GM18508 (cell line): ENCODE data around the gene NKAPL.
A peak's percentile ranks its signal among the peaks of the same experiment; 100 is the strongest.

Experiments used
- ATAC-seq: cut with Tn5 transposase; IDR thresholded peaks from one replicate; pipeline ENCODE4 v1.9.1; 2021; ENCODE audit warnings: moderate number of reproducible peaks; ENCODE audit not compliant: insufficient read depth, unreplicated experiment

NKAPL gene

DNA sequence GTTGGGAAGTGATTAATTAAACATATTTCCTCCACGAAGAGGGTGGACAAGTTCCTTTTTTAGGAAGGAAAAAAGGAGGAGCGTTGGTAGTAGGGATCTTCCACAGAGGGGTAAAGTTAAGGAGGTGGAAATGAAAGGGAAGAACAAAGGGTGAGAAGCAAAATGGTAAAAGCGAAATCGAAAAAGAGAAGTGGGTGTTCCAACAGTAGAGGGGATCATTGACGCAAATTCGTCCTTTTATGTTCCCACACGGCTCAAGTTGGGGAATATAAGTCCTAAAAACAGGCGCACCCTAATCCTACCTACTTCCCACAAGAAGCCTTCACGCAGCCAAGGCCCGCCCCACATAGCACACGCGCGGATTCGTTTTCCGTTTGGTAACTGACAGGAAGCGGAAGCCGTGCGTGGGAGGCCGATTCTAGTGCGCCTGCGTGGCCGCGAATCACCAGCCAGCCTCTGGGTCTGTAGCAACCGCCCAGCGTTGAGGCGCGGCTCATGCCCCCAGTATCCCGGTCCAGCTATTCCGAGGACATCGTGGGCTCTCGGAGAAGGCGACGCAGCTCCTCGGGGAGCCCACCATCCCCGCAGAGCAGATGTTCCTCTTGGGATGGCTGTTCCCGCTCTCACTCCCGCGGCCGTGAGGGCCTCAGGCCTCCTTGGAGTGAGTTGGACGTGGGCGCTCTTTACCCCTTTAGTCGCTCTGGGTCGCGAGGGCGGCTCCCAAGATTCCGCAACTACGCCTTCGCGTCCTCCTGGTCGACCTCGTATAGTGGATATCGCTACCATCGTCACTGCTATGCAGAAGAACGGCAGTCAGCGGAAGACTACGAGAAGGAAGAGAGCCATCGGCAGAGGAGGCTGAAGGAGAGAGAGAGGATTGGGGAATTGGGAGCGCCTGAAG, at the start of gene NKAPL:
Gene NKAPL, plus strand, starts transcription at position 421 of the 901 bp plus-strand sequence. Its CDS starts 75 bp downstream, at position 496.
- ATAC-seq, result no peak

DNA sequence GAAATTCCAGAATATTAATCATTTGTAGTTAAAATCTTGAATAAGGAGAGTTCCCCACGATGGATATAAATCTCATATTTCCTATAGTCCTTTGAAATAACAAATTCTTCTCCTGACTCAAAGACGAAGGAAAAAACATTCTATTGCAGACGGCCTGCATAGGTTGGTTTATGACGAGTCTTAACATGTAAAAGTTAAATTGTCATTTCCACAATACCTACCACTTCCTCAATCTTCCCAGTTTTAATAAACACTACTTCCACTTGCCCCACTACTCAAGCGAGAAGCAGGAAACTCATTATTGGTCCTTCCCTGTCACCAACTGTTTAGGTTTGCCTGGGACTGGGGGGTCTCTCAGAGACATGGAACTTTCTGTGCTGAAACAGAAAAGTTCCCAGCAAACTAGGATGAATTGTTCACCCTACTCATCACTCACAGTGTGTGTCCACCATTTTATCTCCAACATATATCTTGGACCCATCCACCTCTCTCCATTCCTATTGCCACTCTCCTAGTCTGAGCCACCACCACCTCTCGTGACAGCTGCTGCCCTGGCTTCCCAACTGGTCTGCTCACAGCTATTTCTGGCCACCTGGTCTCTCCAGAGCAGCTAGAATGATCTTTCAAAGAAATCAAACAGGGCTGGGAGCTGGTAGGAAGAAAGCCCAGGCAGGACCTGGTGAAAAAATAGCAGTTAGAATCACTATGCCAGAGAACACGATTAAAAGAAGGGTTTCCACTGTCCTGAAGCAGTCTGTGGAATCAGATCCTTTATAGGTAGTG, 49.2 kb upstream of the NKAPL start:
- no peak for ATAC-seq

- no peak for ATAC-seq
Observed at GRCh38 chr6:28211840-28212509, 47.1 kb upstream of the NKAPL start.

DNA sequence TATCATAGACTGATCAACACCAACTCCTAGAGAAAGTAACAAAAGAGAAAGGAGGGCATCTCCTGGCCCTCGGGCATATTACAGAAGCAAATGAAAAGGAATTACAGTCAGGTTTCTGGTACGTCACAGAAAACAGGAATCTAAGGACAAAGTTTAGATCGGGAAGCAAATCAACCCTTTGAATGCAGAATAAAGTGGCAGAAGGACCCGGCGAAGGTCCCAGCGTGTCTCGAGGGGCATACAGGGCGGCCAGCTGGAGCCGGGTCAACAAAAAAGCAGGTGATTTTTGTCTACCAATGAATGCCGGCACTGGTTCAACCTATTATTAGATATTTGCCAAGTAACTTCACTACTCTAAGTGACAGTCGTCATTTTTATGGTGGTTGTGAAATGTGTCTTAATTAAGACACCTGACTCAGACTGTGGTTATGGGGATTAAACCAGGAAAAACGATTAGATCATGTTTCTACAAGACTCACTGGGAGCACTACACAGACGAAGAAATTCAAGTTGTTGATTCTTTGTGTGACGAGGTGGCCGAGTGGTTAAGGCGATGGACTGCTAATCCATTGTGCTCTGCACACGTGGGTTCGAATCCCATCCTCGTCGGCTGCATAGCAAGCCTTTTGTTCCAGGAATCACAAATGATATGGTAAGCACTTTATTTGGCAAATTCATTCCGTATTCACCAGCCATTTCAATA, 46.4 kb upstream of the NKAPL start:
- no peak for ATAC-seq

DNA sequence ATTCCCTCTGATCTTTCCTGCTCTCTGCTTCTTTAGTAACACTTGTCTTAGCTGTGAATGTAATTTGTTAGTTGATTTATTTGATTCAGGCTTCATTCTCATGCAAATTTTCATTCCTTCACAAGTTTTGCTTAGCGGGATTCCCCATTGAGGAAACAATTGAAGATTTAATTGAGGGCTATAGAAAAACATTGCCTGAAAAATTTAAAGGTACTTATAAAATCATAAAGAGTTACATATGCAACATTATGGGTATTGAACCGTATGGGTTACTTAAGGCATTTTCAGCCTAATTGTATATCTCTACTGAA, 45.9 kb upstream of the NKAPL start:
- no peak for ATAC-seq

DNA sequence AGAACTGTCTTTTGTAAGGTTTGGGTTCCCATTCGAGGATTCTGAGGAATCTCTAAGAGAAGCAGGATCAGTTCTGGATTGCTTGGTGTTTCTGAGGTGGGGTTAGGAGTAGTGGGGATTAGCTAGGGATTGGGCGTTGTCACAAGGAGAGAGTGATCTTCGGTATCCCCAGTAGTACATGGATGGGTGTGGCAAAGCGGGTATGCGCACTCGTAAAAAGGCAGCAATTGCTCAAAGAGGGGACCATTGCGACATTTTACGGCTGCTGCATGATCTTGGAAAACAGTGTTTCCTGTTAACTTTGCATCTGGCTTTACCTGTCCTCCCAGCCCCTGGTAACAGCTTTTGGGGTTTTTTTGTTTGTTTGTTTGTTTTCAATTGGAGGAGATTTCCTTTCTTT, 43.7 kb upstream of the NKAPL start:
- ATAC-seq, result no peak

GRCh38 chr6:28217890-28218289, 41.2 kb upstream of the NKAPL start:
- ATAC-seq, result no peak

DNA sequence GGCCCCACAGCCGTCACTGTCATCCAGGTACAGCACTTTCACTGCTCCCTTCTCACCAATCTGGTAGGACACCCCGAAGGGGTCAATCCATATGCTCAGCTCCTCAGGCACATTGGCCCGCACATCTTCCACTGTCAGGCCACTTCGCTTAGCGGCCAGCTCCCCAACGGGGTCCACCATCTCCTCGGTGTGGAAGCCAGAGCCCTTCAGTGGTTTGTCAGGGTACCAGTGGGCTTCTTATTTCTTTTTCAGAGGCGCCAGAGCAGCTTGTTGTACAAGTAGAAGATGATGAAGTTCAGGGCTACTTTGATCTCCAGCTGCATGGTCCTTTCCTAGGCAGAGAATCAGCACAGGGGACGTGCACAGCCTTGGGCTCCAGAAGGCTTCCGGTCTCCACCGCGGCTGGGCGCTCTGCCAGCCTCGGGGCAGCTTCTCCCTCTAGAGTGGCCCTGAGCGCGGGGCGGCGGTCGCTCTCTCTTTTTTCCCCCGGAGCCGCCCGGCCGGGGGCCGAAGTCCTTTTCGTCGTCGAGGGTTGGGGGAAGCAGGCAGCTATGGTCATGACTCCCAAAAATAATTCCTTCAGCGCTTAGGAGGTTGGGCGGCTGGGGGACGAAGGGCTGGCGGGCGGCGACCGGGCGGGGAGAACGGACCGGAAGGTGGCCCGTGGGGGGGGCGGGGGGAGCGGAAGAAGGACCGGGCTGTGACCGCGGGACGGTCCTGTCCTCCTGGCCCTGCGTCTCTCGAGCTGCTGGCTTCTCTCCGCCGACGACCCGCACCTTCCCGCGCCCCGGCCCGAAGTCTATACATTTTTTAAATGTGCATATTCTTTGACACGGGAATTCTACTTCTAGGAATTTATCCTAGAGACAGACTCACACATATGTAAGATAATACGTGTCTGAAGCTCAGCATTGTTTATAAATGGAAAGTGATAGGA, 40.5 kb upstream of the NKAPL start:
- ATAC-seq, result no peak

- ATAC-seq, result no peak
Observed at GRCh38 chr6:28220257-28221133, 38.6 kb upstream of the NKAPL start.

GRCh38 chr6:28224131-28225055, 34.7 kb upstream of the NKAPL start:
- ATAC-seq, result no peak

DNA sequence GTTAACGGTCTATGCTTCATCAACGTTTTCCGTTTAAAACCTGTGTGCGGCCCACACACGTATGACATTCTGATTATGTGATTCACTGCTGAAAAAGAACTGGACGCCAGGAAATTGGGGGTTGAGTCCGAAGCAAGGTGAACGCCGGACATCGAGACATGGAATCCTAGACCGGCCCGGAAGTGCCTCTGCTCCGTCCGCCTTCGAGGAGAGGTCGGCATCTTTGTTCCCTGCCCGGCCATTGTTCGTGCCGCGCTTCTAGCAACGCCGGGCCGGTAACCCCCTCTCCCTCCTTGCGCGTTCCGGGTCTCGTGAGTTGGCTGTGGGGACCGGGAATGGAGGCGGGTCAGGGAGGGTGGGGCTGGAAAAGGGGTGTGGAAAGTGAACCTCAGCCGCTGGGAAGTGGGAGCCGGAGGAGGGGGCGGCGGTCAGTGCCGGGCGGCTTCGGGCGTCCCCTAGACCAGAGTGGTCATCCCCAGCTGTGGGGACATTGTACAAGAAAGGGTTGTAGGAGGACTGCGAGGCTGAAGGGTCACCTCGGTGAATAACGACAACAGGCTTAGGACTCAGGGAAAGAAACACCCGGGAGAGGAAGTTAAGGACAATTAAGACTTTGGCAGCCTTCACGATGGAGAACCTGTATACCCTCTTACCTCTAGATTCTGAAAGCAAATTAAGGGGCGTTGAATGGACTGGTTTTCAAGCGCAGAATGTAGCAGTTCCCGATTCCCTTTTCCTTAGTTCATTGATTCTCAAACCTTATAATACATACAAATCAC, 33.9 kb upstream of the NKAPL start, which contains the start of gene ZSCAN9:
Gene ZSCAN9, plus strand, starts transcription at position 220 of the 779 bp plus-strand sequence. CDS start 1,810 bp downstream, outside the sequence.
- peak; percentile 67 for ATAC-seq

GRCh38 chr6:28226460-28226859, 32.6 kb upstream of the NKAPL start:
- no peak for ATAC-seq

DNA sequence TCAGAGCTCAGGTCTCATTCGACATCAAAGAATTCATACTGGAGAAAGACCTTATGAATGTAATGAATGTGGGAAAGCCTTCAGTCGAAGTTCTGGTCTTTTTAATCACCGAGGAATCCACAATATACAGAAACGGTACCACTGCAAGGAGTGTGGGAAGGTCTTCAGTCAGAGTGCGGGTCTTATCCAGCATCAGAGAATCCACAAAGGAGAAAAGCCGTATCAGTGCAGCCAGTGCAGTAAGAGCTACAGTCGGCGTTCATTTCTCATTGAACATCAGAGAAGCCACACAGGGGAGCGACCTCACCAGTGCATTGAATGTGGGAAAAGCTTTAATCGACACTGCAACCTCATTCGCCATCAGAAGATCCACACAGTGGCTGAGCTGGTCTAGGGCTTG, 26.3 kb upstream of the NKAPL start:
- ATAC-seq, result no peak

DNA sequence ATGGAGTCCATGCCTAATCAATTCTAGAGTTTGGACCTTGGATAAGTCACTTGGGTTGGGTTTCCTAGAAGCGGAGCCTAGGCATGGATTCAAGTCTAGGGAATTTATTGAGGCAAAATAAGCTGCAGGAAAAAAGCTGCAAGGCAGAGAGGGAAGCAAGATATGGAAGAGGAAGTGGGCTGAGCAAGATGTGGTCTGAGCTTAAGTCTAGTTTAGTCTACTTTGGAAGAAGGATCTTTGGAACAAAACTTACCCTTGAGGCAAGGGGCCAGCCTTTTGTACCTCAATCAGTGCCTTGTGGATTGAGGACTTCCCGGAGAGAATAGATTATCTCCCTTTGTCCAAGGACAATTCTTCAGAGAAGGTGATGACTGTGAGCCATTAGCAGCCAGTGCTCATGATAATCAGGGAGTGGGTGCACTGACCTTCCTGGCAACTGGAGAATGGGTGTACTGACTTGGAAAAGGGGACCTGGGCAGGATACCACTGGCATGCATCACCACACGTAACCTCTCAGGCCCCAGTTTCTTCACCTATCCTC, 23.1 kb upstream of the NKAPL start:
- no peak for ATAC-seq

DNA sequence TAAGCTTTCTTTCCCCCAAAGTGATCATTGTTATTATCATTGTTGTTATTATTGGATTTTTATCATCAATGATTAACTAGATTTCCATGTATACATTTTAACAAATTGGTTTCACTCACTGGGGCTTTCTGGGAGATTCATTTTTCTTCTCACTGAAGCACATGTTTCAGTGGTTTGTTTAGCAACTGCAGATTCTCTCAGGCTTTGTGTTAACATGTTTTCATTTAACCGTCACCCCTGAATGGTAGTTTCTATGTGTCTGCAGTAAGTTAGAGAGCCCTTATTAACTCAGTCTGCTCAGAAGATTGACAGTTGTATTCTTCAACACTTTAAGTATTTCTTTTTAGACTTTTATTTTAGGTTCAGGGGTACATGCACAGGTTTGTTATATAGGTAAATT, 19.5 kb upstream of the NKAPL start:
- ATAC-seq, result peak; percentile 63

DNA sequence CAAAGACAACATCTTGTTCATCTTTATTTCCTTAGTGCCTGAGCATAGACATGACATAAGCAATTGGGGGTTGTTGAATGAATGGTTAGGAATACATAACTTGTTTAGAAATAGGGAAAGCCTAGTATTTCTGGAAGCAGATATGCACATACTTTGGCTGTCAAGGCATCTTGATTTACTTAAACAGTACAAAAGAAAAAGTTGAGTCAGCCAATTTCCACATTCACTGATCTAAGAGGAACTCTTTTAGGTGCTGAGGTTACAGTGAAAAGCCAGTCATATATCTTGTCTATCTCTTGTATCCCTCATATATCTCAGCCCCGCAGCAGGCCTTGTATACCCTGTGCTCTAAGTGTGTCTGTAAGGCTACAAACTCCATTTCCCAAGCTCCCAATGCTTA, 18.6 kb upstream of the NKAPL start:
- ATAC-seq, result no peak
